Pons (tissue), 1 donor: Measurements from ENCODE around the gene ZBTB5.

Experiments used
- DNase-seq: peaks from one replicate; pipeline ENCODE4 v3.0.0-alpha.2; 2016; ENCODE audit warnings: low spot score

Gene ZBTB5

GRCh38 chr9:37424204-37424685, 41.0 kb downstream of the ZBTB5 start:
- DNase-seq = no peak

GRCh38 chr9:37423508-37423907, 41.7 kb downstream of the ZBTB5 start:
- DNase-seq = no peak

GRCh38 chr9:37422289-37423104, 42.8 kb downstream of the ZBTB5 start, which contains the start of gene GRHPR:
GRHPR (plus strand) TSS chr9:37422696; CDS start chr9:37422751, 55 bp downstream.
- peak; percentile 84 for DNase-seq

- no peak for DNase-seq
Observed at GRCh38 chr9:37421914-37422288, 43.3 kb downstream of the ZBTB5 start.

GRCh38 chr9:37420271-37421215, 44.7 kb downstream of the ZBTB5 start:
- DNase-seq = no peak

GRCh38 chr9:37419204-37419603, 46.0 kb downstream of the ZBTB5 start:
- no peak for DNase-seq

- no peak for DNase-seq
Observed at GRCh38 chr9:37417857-37418618, 47.2 kb downstream of the ZBTB5 start.

- no peak for DNase-seq
Observed at GRCh38 chr9:37417252-37417803, 47.9 kb downstream of the ZBTB5 start.

- peak; percentile 85 for DNase-seq
Observed at GRCh38 chr9:37415011-37415719, 50.1 kb downstream of the ZBTB5 start.

- DNase-seq = no peak
Observed at GRCh38 chr9:37414503-37414943, 50.7 kb downstream of the ZBTB5 start.

- no peak for DNase-seq
Observed at GRCh38 chr9:37413311-37413710, 51.9 kb downstream of the ZBTB5 start.

- DNase-seq = no peak
Observed at GRCh38 chr9:37412431-37413151, 52.7 kb downstream of the ZBTB5 start.

- DNase-seq = no peak
Observed at GRCh38 chr9:37410969-37411785, 54.1 kb downstream of the ZBTB5 start.

GRCh38 chr9:37410354-37410861, 54.8 kb downstream of the ZBTB5 start:
- no peak for DNase-seq

- no peak for DNase-seq
Observed at GRCh38 chr9:37408933-37409710, 56.1 kb downstream of the ZBTB5 start.

- DNase-seq = no peak
Observed at GRCh38 chr9:37407468-37407867, 57.8 kb downstream of the ZBTB5 start.

- no peak for DNase-seq
Observed at GRCh38 chr9:37406603-37407401, 58.4 kb downstream of the ZBTB5 start.
